ENCODE results near the gene FRS2. TPM values are rescaled to one million over a fixed set of nuclear protein-coding genes. Genes with fewer than 3 reads are reported as not detected.

FRS2 gene
- total and polyA plus RNA-seq, 2 donors (not counting 1 experiment from before 2014, with no cell fraction given), result 11.3 to 33.7 TPM

DNA sequence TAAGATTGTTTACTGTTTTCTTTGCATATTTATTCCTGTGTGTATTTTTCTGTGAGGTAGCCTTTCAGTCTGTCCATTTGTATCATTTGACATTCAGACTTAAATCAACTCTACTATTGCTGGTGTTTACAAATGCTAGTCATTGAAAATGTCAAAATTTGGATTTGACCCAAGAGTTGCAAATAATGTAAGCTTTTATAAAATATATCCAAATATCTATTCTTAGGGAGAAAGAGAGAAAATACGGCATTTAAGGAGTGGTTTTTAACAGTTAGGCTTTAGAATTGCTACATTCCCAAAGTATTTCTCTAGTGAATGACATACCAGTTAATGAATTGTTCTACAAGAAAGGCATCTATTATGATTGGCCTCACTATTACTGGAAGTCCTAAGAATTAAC lies 37.9 kb downstream of the FRS2 start:
- Histone ChIP-seq H3K36me3 (replicated peaks in 1 of 2; ENCODE audit: control extremely low read depth in 1 of 2, control insufficient read depth in 1 of 2, extremely low read depth in 1 of 2, insufficient read depth in 2 of 2, low read length in 1 of 2) (no peaks in the 10 kb centered on the region), H3K9me3 (ENCODE audit: control extremely low read depth in 1 of 3, control insufficient read depth in 2 of 3, insufficient read depth in 1 of 3, low read length in 2 of 3) (no peaks in the 10 kb centered on the region), H3K27ac (ENCODE audit: low read length in 2 of 2) (no peak overlapping the region), H3K4me1 (ENCODE audit: control insufficient read depth in 2 of 2, insufficient read depth in 2 of 2, low read length in 2 of 2) (peaks cover 4 to 14% of the 10 kb centered on the region in 2 donors), H2AFZ (ENCODE audit: insufficient read depth, low read depth, low read length, poor library complexity, severe bottlenecking) (no peak overlapping the region), H3K4me3 (ENCODE audit: control extremely low read depth in 1 of 5, extremely low read depth in 1 of 5, insufficient read depth in 1 of 5, low read depth in 2 of 5, low read length in 4 of 5) (no peak overlapping the region), H3K79me2 (ENCODE audit: control insufficient read depth, insufficient read depth, low read length) (peaks cover 90% of the 10 kb centered on the region), H3K27me3 (replicated peaks in 1 of 4; ENCODE audit: control extremely low read depth in 1 of 4, control insufficient read depth in 3 of 4, insufficient read depth in 4 of 4, low read length in 3 of 4) (no peaks in the 10 kb centered on the region), H4K20me1 (ENCODE audit: control insufficient read depth, insufficient read depth, low read length, poor library complexity, severe bottlenecking) (peaks cover 66% of the 10 kb centered on the region), H3K4me2 (replicated peaks; ENCODE audit: low read depth, low read length, poor library complexity, severe bottlenecking) (no peak overlapping the region), H3K9ac (ENCODE audit: low read length) (no peak overlapping the region)
- intact Hi-C loops (cut with micrococcal nuclease), result no loop called here
- POLR2A ChIA-PET, result no interaction called here
- ATAC-seq (ENCODE audit: low read depth) (no peak), DNase-seq (no peak)
- no CpG with 5 or more reads among the region's 1 CpG for WGBS (ENCODE audit: insufficient coverage)
- H3K27ac Mint-ChIP-seq, result no peak overlapping the region
- TF ChIP-seq EZH2 (IDR thresholded peaks at IDR 0.05; ENCODE audit: borderline replicate concordance, insufficient read depth, low read depth, low read length, poor library complexity, severe bottlenecking) (no peak), CTCF (IDR thresholded peaks at IDR 0.05) (no peak)
- H3K9me3 Mint-ChIP-seq (ENCODE audit: insufficient read depth), result no peaks in the 10 kb centered on the region
- H3K4me1 Mint-ChIP-seq, result peaks cover 59% of the 10 kb centered on the region
- H3K4me3 Mint-ChIP-seq, result no peak overlapping the region
- CTCF ChIA-PET, result no interaction called here
- no peaks in the 10 kb centered on the region for H3K27me3 Mint-ChIP-seq

DNA sequence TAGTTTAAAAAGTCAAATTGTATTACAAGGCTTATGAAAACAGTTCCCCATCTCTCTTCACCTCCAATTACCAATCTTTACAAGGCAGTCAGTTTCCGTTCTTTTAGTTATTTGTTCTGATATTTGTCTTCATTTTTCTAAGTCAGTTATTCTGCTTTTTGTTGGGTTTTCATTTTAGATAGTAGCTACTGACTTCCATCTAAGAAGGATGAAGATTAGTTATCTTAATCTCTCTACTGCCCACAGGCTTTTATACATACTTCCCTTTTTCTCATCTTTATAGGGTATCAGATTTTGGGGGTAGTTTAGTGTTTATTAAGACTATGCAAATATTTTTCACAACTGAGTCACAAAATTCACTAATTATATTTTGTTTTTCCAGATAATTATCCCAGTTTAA lies 38.4 kb downstream of the FRS2 start:
- H3K27me3 Mint-ChIP-seq, result no peaks in the 10 kb centered on the region
- no peak overlapping the region for H3K27ac Mint-ChIP-seq
- intact Hi-C loops (cut with micrococcal nuclease), result no loop called here
- no peaks in the 10 kb centered on the region for H3K27me3 ChIP-seq (replicated peaks in 1 of 4; ENCODE audit: control extremely low read depth in 1 of 4, control insufficient read depth in 3 of 4, insufficient read depth in 4 of 4, low read length in 3 of 4)
- CTCF ChIA-PET, result no interaction called here
- H4K20me1 ChIP-seq (ENCODE audit: control insufficient read depth, insufficient read depth, low read length, poor library complexity, severe bottlenecking), result peaks cover 61% of the 10 kb centered on the region
- H3K4me3 ChIP-seq (ENCODE audit: control extremely low read depth in 1 of 5, extremely low read depth in 1 of 5, insufficient read depth in 1 of 5, low read depth in 2 of 5, low read length in 4 of 5), result no peak overlapping the region
- H2AFZ ChIP-seq (ENCODE audit: insufficient read depth, low read depth, low read length, poor library complexity, severe bottlenecking), result no peak overlapping the region
- H3K79me2 ChIP-seq (ENCODE audit: control insufficient read depth, insufficient read depth, low read length), result peaks cover 88% of the 10 kb centered on the region
- no peaks in the 10 kb centered on the region for H3K9me3 ChIP-seq (ENCODE audit: control extremely low read depth in 1 of 3, control insufficient read depth in 2 of 3, insufficient read depth in 1 of 3, low read length in 2 of 3)
- ATAC-seq (ENCODE audit: low read depth) (no peak), DNase-seq (no peak)
- WGBS (ENCODE audit: insufficient coverage), result no CpG with 5 or more reads among the region's 1 CpG
- TF ChIP-seq EZH2 (IDR thresholded peaks at IDR 0.05; ENCODE audit: borderline replicate concordance, insufficient read depth, low read depth, low read length, poor library complexity, severe bottlenecking) (no peak), CTCF (IDR thresholded peaks at IDR 0.05) (no peak)
- no peak overlapping the region for H3K27ac ChIP-seq (ENCODE audit: low read length in 2 of 2)
- peaks cover 56% of the 10 kb centered on the region for H3K4me1 Mint-ChIP-seq
- POLR2A ChIA-PET, result no interaction called here
- no peaks in the 10 kb centered on the region for H3K9me3 Mint-ChIP-seq (ENCODE audit: insufficient read depth)
- H3K4me3 Mint-ChIP-seq, result no peak overlapping the region
- no peaks in the 10 kb centered on the region for H3K36me3 ChIP-seq (replicated peaks in 1 of 2; ENCODE audit: control extremely low read depth in 1 of 2, control insufficient read depth in 1 of 2, extremely low read depth in 1 of 2, insufficient read depth in 2 of 2, low read length in 1 of 2)
- H3K4me1 ChIP-seq (ENCODE audit: control insufficient read depth in 2 of 2, insufficient read depth in 2 of 2, low read length in 2 of 2), result peaks cover 4 to 14% of the 10 kb centered on the region in 2 donors
- no peak overlapping the region for H3K9ac ChIP-seq (ENCODE audit: low read length)
- H3K4me2 ChIP-seq (replicated peaks; ENCODE audit: low read depth, low read length, poor library complexity, severe bottlenecking), result no peak overlapping the region
